Colonic mucosa (tissue), 4 donors: ENCODE measurements around the gene CLIC4. TPM values are rescaled to one million over a fixed set of nuclear protein-coding genes. Genes with fewer than 3 reads are reported as not detected.
"Not testable (repeated sequence)": the region's sequence is repeated elsewhere in the genome, so short reads cannot be mapped to it uniquely, and the experiment has no call there.

Source experiments
- DNase-seq: peaks from one replicate; pipeline ENCODE4 v3.0.0-alpha.2; 2020
- H3K27ac ChIP-seq: fragments of 200-600 bp; one replicate; pipeline ENCODE4 v1.8.0; 2021
- H3K27me3 ChIP-seq: fragments of 200-600 bp; one replicate; pipeline ENCODE4 v1.8.0; 2021
- H3K36me3 ChIP-seq: fragments of 200-600 bp; one replicate; pipeline ENCODE4 v1.8.0; 2021
- H3K4me1 ChIP-seq: fragments of 200-600 bp; one replicate; pipeline ENCODE4 v1.8.0; 2021; ENCODE audit warnings: mild to moderate bottlenecking
- H3K4me3 ChIP-seq: fragments of 200-600 bp; one replicate; pipeline ENCODE4 v1.8.0; 2021
- H3K9ac ChIP-seq, 2 donors: one replicate each; pipeline ENCODE4 v1.7.0; 2013; ENCODE audit warnings: control low read depth in 2 of 2, low read depth in 2 of 2, low read length in 2 of 2
- H3K9me3 ChIP-seq: fragments of 200-600 bp; one replicate; pipeline ENCODE4 v1.8.0; 2021
- CTCF ChIP-seq: fragments of 200-600 bp; IDR thresholded peaks from one replicate; pipeline ENCODE4 v1.8.0; 2022; ENCODE audit warnings: antibody characterized with exemption, mild to moderate bottlenecking
- intact Hi-C: fragments of 100-400 bp; cut with DNase I; formaldehyde crosslinking; loops from one replicate; pipeline ENCODE4 v1.14.1; 2022
- total RNA-seq, 2 donors: library from RNA; stranded (reverse); fragmentation: NEBNext Ultra II Directional in 1 of 2; extraction: Animal tissue kit (Norgen Biotek cat#: 25700) in 1 of 2; gene quantifications; one replicate each; pipeline ENCODE4 v1.2.1, GENCODE V29; 2021
- donor health status: healthy.
- donor health status: DM: no; HTN: no; CAD: no.
- donor health status: DM: no; HTN: no; CAD: no.

Gene CLIC4
- total RNA-seq, 2 donors from 2014 or later = 38.0 to 84.8 TPM

GRCh38 chr1:24805534-24806301 is 60.5 kb downstream of the CLIC4 start:
- Histone ChIP-seq H3K27ac (no peak overlapping the region), H3K9me3 (no peaks in the 10 kb centered on the region), H3K9ac (no peak overlapping the region), H3K4me3 (no peak overlapping the region), H3K27me3 (no peaks in the 10 kb centered on the region), H3K4me1 (no peaks in the 10 kb centered on the region), H3K36me3 (no peaks in the 10 kb centered on the region)
- intact Hi-C loops = no loop called here
- TF ChIP-seq CTCF = no peak
- no peak for DNase-seq

GRCh38 chr1:24806588-24806987 is 61.3 kb downstream of the CLIC4 start:
- Histone ChIP-seq H3K36me3 (no peaks in the 10 kb centered on the region), H3K4me1 (no peaks in the 10 kb centered on the region), H3K27ac (no peak overlapping the region), H3K27me3 (no peaks in the 10 kb centered on the region), H3K9me3 (no peaks in the 10 kb centered on the region), H3K4me3 (no peak overlapping the region), H3K9ac (no peak overlapping the region)
- intact Hi-C loops = no loop called here
- no peak for TF ChIP-seq CTCF
- no peak for DNase-seq

GRCh38 chr1:24811494-24811893 is 66.2 kb downstream of the CLIC4 start:
- H3K36me3 ChIP-seq, H3K4me3 ChIP-seq, H3K9ac ChIP-seq, intact Hi-C loops, H3K4me1 ChIP-seq, H3K27ac ChIP-seq, H3K9me3 ChIP-seq, DNase-seq, H3K27me3 ChIP-seq: not testable (repeated sequence)

- intact Hi-C loops = loop anchor here (10.0 kb wide), 1 partner anchor 65 kb away; no protein-coding TSS in a partner anchor
Measured at GRCh38 chr1:24820221-24820620, 75.0 kb downstream of the CLIC4 start.

GRCh38 chr1:24822887-24823286 is 77.6 kb downstream of the CLIC4 start:
- intact Hi-C loops = loop anchor here (10.0 kb wide), 1 partner anchor 68 kb away; no protein-coding TSS in a partner anchor
- Histone ChIP-seq H3K27me3 (no peaks in the 10 kb centered on the region), H3K36me3 (no peaks in the 10 kb centered on the region), H3K4me1 (no peaks in the 10 kb centered on the region), H3K27ac (no peak overlapping the region), H3K4me3 (no peak overlapping the region), H3K9ac (no peak overlapping the region), H3K9me3 (no peaks in the 10 kb centered on the region)
- no peak for TF ChIP-seq CTCF
- DNase-seq = no peak

More at GRCh38 chr1:24820221-24820620, 75.0 kb downstream of the CLIC4 start:
- H3K27me3 ChIP-seq, DNase-seq, H3K4me1 ChIP-seq, H3K9ac ChIP-seq, H3K9me3 ChIP-seq, H3K4me3 ChIP-seq, H3K36me3 ChIP-seq, H3K27ac ChIP-seq: not testable (repeated sequence)

GRCh38 chr1:24823486-24823885 is 78.2 kb downstream of the CLIC4 start:
- H3K4me3 ChIP-seq, H3K27ac ChIP-seq, H3K9me3 ChIP-seq, DNase-seq, H3K27me3 ChIP-seq, H3K36me3 ChIP-seq, H3K4me1 ChIP-seq, H3K9ac ChIP-seq: not testable (repeated sequence)
- intact Hi-C loops = loop anchor here (10.0 kb wide), 1 partner anchor 69 kb away; no protein-coding TSS in a partner anchor

- DNase-seq = no peak
- Histone ChIP-seq H3K27me3 (no peaks in the 10 kb centered on the region), H3K27ac (no peak overlapping the region), H3K9ac (no peak overlapping the region), H3K36me3 (no peaks in the 10 kb centered on the region), H3K4me1 (no peaks in the 10 kb centered on the region), H3K4me3 (no peak overlapping the region), H3K9me3 (no peaks in the 10 kb centered on the region)
- TF ChIP-seq CTCF = no peak
- intact Hi-C loops = loop anchor here (10.0 kb wide), 1 partner anchor 70 kb away; no protein-coding TSS in a partner anchor
Measured at GRCh38 chr1:24825174-24825573, 79.9 kb downstream of the CLIC4 start.
